Fibroblast of skin of left biceps (primary cell): ENCODE results near the gene ARPIN.
"Not testable (repeated sequence)": the region's sequence is repeated elsewhere in the genome, so short reads cannot be mapped to it uniquely, and the experiment has no call there.

Source experiments
- DNase-seq, 2 experiments: peaks; one replicate each; pipeline ENCODE4 v3.0.0-alpha.2; 2013; ENCODE audit warnings: low read depth in 2 of 2

Gene ARPIN

GRCh38 chr15:89877083-89877425, 35.7 kb downstream of the ARPIN start:
- no peak for DNase-seq

DNA sequence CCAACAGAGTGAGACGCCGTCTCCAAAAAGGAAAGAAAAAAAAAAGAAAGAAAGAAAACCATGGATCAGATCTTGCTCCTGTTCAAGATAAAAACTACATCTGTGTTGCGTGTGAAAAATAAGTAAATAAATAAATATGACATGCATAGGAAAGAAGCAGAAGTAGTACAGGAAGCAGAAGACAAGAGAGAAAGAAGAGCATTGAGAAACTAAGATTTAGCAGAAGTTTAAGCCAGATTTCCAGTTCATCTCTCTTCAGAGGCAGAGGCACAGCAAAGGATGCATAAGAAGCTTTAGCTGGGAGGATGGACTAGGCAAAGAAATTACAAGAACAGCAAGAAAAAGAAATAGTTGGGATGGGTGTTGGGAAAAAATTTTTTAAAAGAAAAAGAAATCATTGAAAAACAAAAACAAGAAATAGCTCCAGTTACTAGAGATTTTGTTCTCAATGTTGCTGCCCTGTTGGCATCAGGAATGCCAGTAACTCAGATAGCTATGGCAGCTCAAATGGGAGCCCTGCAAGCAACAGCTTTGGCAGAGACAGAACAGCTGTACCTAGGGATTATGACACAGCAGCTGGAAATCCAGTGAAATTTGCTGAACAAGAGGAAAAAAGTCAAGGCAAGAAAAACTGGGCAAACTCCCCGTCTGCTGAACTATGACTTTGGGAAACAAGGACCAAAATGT, 36.2 kb downstream of the ARPIN start:
- no peak for DNase-seq

DNA sequence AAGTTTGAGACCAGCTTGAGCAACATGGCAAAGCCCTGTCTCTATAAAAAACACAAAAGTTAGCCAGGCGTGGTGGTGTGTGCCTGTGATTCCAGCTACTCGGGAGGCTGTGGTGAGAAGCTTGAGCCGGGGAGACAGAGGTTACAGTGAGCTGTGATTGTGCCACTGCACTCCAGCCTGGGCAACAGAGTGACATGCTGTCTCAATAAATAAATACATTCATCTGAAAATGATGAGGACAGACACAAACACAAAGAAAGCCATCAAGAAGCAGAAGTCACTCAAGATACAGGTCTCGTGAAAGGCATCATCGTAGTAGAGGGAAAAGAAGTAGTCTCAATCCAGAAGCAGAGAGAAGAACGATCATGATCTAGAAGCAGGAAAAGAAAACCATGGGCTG, 37.0 kb downstream of the ARPIN start:
- DNase-seq = no peak

DNA sequence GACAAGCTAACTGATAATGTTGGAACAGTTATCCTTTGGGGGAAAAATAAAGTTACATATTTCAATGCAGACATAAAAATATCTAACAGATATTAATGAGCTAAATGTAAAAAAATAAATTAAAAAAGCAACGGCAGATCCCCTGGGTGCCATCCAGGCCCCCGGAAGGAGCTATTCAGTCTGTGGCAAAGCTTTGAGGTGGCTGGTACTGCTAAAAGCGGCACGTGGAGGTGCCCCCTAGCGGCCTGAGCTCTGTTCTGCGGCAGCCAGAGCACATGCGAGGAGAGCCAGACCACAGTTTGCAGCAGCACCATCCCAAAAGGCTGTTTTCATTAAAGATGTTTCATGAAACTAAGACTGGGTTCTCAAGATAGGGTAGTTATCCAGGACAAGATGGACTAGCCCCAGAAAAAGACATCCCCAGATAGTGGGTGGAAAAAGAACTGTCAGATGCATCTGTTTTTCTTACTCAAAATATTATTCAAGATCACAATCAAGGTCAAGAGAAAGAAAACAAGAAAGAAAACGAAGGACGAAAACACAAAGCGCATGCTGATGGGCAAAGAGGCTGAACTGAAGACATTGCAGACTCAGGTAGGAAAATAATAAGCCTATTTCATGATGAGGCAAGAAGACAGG, 37.7 kb downstream of the ARPIN start:
- DNase-seq = peak in 1 of 2 experiments; percentile 16

DNA sequence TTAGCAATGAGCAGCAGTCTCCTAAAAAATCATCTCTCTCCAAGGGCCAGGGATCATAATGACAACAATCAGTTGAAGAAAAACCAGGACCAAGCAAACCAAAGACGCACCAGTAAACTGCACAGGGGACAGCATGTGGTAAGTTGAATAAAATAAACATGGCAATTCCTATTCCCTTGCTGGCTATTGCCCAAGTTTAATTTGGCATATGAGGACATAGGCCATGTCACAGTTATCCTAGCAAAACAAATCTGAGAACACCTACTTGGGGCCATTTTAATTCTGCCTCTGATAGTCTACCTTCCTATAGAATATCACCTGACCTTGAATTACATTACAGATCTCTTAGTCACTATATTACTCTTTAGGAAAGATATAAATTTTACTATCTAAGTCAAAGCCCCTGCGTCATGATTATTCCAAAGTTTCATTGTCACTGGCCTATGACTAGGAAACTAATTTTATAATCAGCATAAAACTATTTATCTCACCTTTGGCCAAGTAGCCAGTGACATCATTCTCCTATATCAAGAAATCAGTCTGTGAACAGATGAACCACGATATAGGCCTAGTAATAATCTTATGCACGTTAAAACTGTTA, 42.0 kb downstream of the ARPIN start:
- DNase-seq = no peak

- no peak for DNase-seq
Measured at GRCh38 chr15:89870006-89870405, 42.7 kb downstream of the ARPIN start.

- DNase-seq = not testable (repeated sequence)
Measured at GRCh38 chr15:89869490-89869889, 43.3 kb downstream of the ARPIN start.

DNA sequence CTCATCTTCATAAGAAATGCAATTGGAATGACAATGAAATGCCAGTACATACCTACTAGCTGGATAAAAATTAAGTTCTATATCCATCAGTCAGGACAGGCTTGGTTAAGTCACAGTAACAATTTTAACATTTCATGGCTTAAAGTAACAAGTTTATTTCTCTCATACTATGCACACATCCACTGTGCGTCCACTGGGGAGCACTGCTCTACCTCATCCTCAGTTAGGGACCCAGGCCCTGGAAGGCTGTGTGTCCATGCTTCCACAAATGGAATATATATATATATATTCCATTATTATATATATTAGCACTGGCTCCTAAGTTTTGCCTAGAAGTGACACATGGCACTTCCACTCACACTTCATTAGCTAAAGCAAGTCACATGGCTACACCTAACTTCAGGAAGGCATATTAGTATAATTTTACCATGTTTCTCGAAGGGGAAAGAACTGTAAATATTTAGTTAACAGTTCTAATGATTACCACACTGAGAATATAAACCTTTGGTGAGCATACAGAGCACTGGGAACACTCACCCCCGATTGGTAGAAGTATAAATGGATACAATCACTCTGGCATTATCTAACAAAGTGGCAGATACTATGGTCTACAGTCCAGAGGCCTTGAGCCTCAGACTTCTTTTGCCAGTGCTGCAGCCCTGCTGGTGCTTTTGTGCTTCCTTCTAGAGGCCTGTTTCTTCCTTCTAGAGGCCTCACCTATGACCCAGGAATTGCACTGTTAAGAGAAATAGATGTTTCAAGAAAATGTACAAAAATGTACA, 47.6 kb downstream of the ARPIN start:
- no peak for DNase-seq

DNA sequence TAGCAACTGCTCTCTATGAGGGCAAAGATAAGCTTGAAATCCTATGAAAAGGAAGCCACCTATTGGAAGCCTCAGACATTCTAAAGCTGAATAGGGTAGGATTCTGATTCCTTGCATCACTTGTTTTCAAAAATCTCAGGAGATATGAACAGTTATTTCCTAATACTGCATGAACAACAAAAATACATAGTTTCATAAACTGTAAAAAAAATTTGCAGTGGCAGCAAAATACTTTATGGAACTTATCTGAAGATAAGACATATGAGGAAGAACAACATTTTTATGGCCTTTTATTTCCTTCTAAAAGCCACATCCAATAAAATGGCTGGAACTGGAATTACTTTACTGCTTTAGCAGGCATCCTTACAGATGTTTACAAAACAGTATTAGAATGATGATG, 48.8 kb downstream of the ARPIN start:
- no peak for DNase-seq

- no peak for DNase-seq
Measured at GRCh38 chr15:89860891-89861290, 51.9 kb downstream of the ARPIN start.

- no peak for DNase-seq
Measured at GRCh38 chr15:89860431-89860830, 52.3 kb downstream of the ARPIN start.

GRCh38 chr15:89858661-89859458, 53.9 kb downstream of the ARPIN start:
- DNase-seq = no peak

DNA sequence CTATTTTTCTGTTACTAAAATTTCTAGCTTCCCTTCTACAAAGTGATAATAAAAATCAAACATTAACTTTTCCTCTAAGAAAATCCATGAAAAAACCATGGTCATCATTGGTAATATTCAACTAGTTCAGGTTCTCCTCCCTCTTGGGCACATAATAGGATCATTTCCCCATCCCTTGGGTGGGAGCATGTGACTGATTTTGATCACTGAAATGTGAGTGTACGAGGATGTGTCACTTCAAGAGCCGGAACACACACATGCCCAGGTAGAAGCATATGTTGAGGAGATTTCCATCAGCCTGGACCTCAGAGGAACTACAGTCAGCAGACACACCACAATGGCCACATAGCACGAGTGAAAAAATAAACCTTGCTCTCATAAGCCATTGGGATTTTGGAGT, 55.1 kb downstream of the ARPIN start:
- no peak for DNase-seq

DNA sequence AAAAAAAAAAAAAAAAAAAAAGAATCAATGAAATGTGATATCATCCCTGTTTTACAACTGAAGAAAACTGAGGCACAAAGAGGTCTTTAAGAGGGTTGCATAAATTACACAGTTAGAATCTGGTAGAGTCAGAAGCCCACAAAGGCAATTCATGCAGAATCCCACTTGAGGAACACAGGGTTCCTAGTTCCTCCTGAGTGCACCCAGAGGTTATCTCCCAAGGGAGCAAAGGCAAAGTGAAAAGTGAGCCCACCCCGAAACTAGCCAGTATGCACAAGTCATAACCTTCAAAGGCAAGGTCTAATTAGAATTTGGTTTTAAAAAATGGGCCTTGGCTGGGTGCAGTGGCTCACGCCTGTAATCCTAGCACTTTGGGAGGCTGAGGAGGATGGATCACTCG, 56.8 kb downstream of the ARPIN start:
- DNase-seq = no peak

GRCh38 chr15:89854863-89855262, 57.9 kb downstream of the ARPIN start:
- DNase-seq = not testable (repeated sequence)

DNA sequence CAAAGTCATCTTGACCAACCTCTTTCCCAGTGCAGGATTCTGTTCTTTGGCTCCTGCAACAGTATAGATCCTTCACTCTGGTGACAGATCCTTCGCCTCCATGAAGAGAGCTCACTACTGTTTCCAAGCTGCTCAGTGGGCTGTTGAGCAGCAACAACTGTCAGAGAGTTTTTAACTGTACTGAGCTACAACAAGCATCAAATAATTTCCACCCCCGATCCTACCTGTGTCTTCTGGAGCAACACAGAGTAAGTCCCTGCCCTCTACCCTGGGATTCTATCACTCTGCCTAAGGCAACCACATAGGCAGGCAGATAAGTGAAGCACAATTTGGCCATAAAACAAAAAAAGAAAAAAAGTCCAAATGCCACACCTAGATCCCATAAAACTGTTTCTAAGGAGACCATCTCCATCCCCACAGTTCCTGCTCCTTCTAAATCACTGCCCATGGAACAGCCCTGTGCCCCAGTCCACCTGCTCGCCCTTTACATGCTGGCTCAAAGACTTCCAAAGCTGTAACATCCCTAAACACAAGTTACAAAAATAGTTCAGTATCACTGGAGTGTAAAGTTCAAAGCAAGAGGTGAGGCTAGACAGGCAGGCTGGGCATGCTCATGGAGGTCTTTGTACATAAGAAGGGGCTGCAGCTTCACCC, 60.3 kb downstream of the ARPIN start:
- DNase-seq = no peak

DNA sequence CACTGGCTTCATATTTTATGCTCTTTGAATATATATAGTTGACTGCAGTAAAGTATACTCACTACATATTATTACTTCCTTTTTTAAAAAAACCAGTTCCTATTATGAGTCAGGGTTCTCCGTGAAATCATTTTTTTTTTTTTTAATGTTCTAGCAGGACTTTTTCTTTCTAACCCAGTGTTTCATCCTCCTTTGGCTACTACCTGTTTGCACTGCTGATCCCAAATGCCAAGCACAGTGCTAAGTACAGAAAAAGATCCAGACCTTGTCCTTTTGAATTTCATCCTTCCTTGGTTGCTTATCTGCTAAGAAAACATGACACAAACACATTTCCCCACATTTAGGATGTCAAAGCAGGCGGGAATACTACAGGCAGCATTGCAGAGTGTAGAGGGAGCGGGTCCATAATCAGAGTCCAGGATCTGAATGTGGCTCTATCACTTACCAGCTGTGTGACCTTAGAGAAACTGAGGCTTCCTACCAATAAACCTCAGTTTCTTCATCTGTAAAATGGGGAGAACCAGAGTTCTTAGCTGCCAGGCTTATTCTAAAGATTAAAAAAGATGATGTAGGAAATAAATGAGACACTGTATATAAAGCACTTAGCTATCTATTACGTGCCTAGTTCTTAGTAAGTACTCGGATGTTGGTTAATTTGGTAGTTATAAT, 60.9 kb downstream of the ARPIN start:
- DNase-seq = no peak

DNA sequence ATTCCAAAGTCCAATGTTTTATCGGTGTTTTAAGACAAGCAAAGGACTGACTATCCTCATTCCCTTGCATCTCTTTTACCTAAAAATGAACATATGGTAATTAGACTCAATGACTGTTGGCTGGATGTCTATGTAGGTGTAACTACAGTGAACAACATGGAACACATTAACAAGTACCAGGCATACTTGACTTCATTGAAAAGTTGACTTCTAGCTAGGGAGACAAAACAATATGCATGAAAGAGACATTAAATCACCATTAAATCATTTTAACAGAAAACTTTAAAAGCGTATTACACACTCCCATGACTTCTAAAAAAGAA, 63.8 kb downstream of the ARPIN start:
- no peak for DNase-seq

GRCh38 chr15:89847101-89847500, 65.7 kb downstream of the ARPIN start:
- no peak for DNase-seq

DNA sequence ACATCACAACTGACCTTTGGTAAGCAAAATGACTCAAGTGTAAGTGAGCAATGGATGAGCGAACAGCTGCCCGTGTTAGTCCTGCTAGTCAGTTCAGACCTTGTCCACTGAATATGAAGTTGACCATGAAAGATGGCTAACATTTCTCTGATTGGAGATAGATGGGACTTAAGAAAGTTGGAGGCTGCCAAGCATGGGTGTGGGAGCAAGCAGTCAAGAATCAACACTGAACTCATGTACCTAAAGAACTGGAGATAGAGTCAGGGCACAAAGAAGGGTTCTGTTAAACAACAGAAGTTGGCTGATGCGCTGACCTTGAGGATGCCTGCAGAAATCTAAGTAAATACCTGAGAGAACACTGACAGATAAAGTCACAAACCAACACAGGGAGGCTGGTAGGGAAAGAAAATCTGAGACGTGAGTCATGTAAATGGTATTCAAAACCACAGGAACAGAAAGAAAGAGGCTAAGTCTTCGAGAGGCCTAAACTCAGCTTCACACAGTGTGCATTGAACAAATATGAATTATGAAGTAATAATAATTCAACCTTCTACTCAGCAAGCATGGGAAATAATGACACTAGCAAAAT, 67.4 kb downstream of the ARPIN start:
- peak; percentile 80 to 82 for DNase-seq
